Measurements from ENCODE around the gene ATP10A.
"Not testable (repeated sequence)": the region's sequence is repeated elsewhere in the genome, so short reads cannot be mapped to it uniquely, and the experiment has no call there.

The ATP10A gene

DNA sequence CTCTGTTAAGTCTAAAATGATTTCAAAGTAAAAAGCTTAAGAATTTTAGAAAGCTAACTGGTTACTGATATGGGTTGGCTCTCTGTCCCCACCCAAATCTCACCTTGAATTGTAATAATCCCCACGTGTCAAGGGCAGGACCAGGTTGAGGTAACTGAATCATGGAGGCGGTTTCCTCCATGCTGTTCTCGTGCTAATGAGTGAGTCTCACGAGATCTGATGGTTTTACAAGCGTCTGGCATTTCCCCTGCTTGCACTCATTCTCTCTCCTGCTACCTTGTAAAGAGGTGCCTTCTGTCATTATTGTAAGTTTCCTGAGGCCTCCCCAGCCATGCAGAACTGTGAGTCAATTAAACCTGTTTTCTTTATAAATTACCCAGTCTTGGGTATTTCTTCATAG, 7.1 kb downstream of the ATP10A start:
- not testable (repeated sequence) for H3K18ac ChIP-seq (ENCODE audit: low read length); H3K36me3 ChIP-seq (ENCODE audit: control insufficient read depth in 1 of 2, insufficient read depth in 2 of 2, low read length in 2 of 2); H2BK5ac ChIP-seq (ENCODE audit: low read depth, low read length, poor library complexity); H3K4ac ChIP-seq (ENCODE audit: low read depth, low read length); H2AK5ac ChIP-seq (ENCODE audit: low read length); H3K14ac ChIP-seq (ENCODE audit: low read length); H3K27me3 ChIP-seq (ENCODE audit: insufficient read depth, low read length); H4K12ac ChIP-seq (ENCODE audit: low read depth, low read length); H2AFZ ChIP-seq (ENCODE audit: insufficient read depth, low read length, poor library complexity); H3K9me3 ChIP-seq (ENCODE audit: insufficient read depth, low read depth, low read length); H2BK12ac ChIP-seq (ENCODE audit: low read length); DNase-seq; H3K9ac ChIP-seq (ENCODE audit: low read length); H4K8ac ChIP-seq (ENCODE audit: low read depth, low read length); H3K23ac ChIP-seq (ENCODE audit: low read length); H3K4me1 ChIP-seq (ENCODE audit: control insufficient read depth in 1 of 2, insufficient read depth in 2 of 2, low read length in 2 of 2); H3K27ac ChIP-seq (ENCODE audit: low read depth, low read length); H2BK120ac ChIP-seq (ENCODE audit: insufficient read depth, low read length, poor library complexity); H3K79me2 ChIP-seq (ENCODE audit: control insufficient read depth, insufficient read depth, low read length, poor library complexity); H3K4me3 ChIP-seq (ENCODE audit: low read depth, low read length); H3K4me2 ChIP-seq (ENCODE audit: low read length); H4K91ac ChIP-seq (ENCODE audit: low read depth, low read length); H3K79me1 ChIP-seq (ENCODE audit: low read length)
- no CpG with 5 or more reads among the region's 5 CpGs for WGBS (ENCODE audit: extremely low coverage, insufficient coverage, insufficient read length)

DNA sequence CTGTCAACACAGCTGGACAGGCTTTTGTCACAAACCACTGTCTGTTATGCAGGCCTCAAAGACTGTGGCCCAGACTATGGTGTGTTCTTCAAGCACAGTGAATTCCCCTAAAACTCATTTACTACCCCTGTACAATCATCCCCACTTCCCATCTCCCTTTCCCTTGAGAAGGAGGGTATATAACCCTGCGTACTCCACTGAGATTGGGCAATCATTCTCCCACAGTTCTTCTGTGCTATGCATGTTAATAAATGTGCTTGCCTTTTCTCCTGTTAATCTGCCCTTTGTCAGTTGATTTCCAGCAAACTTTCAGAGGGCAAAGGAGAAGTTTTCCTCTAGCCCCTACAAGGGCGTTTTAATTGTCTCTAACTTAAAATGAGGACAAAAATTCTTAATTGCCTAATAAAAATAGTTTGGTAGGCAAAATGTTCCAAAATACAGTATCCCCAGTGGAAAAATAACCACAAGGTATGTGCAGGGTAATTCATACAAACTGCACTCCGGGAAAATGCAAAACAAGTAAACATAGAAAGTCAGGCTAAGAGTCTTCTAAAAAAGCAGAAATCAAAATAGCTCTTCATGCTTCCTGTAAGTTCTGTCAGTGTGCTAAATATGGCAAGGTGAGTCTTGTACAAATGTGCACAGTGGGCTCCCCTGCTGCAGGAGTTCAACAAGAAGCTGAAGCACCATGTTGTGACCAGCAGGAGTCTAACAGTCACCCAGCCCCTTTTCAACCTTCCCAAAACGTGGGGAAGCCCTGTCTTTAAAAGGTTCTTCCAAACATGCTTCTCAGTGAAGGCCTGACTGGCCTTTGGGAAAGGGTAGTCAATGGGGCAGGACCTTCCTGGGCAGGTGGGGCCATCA, 10.2 kb downstream of the ATP10A start:
- Histone ChIP-seq H3K79me1 (ENCODE audit: low read length) (peaks cover 4% of the 10 kb centered on the region), H3K4ac (ENCODE audit: low read depth, low read length) (no peak overlapping the region), H4K8ac (ENCODE audit: low read depth, low read length) (no peak overlapping the region), H2AK5ac (ENCODE audit: low read length) (no peak overlapping the region), H4K91ac (ENCODE audit: low read depth, low read length) (no peak overlapping the region), H3K14ac (ENCODE audit: low read length) (no peak overlapping the region), H3K36me3 (ENCODE audit: control insufficient read depth in 1 of 2, insufficient read depth in 2 of 2, low read length in 2 of 2) (no peaks in the 10 kb centered on the region), H2BK120ac (ENCODE audit: insufficient read depth, low read length, poor library complexity) (no peak overlapping the region), H3K4me2 (ENCODE audit: low read length) (no peak overlapping the region), H3K79me2 (ENCODE audit: control insufficient read depth, insufficient read depth, low read length, poor library complexity) (peaks cover 3% of the 10 kb centered on the region), H3K27ac (ENCODE audit: low read depth, low read length) (no peak overlapping the region), H4K12ac (ENCODE audit: low read depth, low read length) (no peak overlapping the region), H3K9ac (ENCODE audit: low read length) (no peak overlapping the region), H3K23ac (ENCODE audit: low read length) (no peak overlapping the region), H3K4me3 (ENCODE audit: low read depth, low read length) (no peak overlapping the region), H2BK5ac (ENCODE audit: low read depth, low read length, poor library complexity) (no peak overlapping the region), H3K18ac (ENCODE audit: low read length) (no peak overlapping the region), H2BK12ac (ENCODE audit: low read length) (no peak overlapping the region), H3K4me1 (ENCODE audit: control insufficient read depth in 1 of 2, insufficient read depth in 2 of 2, low read length in 2 of 2) (peaks cover 10 to 12% of the 10 kb centered on the region in 2 experiments), H3K9me3 (ENCODE audit: insufficient read depth, low read depth, low read length) (no peaks in the 10 kb centered on the region), H2AFZ (ENCODE audit: insufficient read depth, low read length, poor library complexity) (no peak overlapping the region), H3K27me3 (ENCODE audit: insufficient read depth, low read length) (no peaks in the 10 kb centered on the region)
- no CpG with 5 or more reads among the region's 4 CpGs for WGBS (ENCODE audit: extremely low coverage, insufficient coverage, insufficient read length)
- no peak for DNase-seq

DNA sequence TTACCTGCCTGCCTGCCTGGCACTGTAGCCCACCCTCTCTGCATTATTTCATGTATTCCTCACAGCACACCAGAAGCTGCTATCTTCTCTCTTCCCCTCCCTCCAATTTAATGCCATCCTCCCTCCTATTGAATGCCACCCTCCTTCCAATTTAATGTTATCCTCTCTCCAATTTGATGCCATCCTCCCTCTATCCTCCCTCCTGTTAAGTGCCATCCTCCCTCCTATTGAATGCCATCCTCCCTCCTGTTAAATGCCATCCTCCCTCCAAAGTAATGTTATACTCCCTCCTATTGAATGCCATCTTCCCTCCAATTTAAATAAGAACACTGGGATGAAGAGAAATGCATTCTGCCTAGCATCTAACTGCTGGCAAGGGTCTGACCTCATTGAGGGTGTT, 11.1 kb downstream of the ATP10A start:
- peaks cover 4% of the 10 kb centered on the region for H3K79me1 ChIP-seq (ENCODE audit: low read length)
- no peak overlapping the region for H2AFZ ChIP-seq (ENCODE audit: insufficient read depth, low read length, poor library complexity)
- DNase-seq, result no peak
- H3K4me2 ChIP-seq (ENCODE audit: low read length), result no peak overlapping the region
- H3K14ac ChIP-seq (ENCODE audit: low read length), result no peak overlapping the region
- no peaks in the 10 kb centered on the region for H3K36me3 ChIP-seq (ENCODE audit: control insufficient read depth in 1 of 2, insufficient read depth in 2 of 2, low read length in 2 of 2)
- H3K79me2 ChIP-seq (ENCODE audit: control insufficient read depth, insufficient read depth, low read length, poor library complexity), result peaks cover 3% of the 10 kb centered on the region
- H2AK5ac ChIP-seq (ENCODE audit: low read length), result no peak overlapping the region
- H3K9ac ChIP-seq (ENCODE audit: low read length), result no peak overlapping the region
- no peak overlapping the region for H4K8ac ChIP-seq (ENCODE audit: low read depth, low read length)
- no peak overlapping the region for H3K18ac ChIP-seq (ENCODE audit: low read length)
- no peak overlapping the region for H3K4ac ChIP-seq (ENCODE audit: low read depth, low read length)
- H3K4me3 ChIP-seq (ENCODE audit: low read depth, low read length), result no peak overlapping the region
- H4K91ac ChIP-seq (ENCODE audit: low read depth, low read length), result no peak overlapping the region
- no peak overlapping the region for H2BK12ac ChIP-seq (ENCODE audit: low read length)
- H4K12ac ChIP-seq (ENCODE audit: low read depth, low read length), result no peak overlapping the region
- H3K27ac ChIP-seq (ENCODE audit: low read depth, low read length), result no peak overlapping the region
- no peak overlapping the region for H2BK120ac ChIP-seq (ENCODE audit: insufficient read depth, low read length, poor library complexity)
- no peaks in the 10 kb centered on the region for H3K27me3 ChIP-seq (ENCODE audit: insufficient read depth, low read length)
- no peak overlapping the region for H2BK5ac ChIP-seq (ENCODE audit: low read depth, low read length, poor library complexity)
- no peak overlapping the region for H3K23ac ChIP-seq (ENCODE audit: low read length)
- no peaks in the 10 kb centered on the region for H3K9me3 ChIP-seq (ENCODE audit: insufficient read depth, low read depth, low read length)
- H3K4me1 ChIP-seq (ENCODE audit: control insufficient read depth in 1 of 2, insufficient read depth in 2 of 2, low read length in 2 of 2), result peaks cover 10 to 12% of the 10 kb centered on the region in 2 experiments

DNA sequence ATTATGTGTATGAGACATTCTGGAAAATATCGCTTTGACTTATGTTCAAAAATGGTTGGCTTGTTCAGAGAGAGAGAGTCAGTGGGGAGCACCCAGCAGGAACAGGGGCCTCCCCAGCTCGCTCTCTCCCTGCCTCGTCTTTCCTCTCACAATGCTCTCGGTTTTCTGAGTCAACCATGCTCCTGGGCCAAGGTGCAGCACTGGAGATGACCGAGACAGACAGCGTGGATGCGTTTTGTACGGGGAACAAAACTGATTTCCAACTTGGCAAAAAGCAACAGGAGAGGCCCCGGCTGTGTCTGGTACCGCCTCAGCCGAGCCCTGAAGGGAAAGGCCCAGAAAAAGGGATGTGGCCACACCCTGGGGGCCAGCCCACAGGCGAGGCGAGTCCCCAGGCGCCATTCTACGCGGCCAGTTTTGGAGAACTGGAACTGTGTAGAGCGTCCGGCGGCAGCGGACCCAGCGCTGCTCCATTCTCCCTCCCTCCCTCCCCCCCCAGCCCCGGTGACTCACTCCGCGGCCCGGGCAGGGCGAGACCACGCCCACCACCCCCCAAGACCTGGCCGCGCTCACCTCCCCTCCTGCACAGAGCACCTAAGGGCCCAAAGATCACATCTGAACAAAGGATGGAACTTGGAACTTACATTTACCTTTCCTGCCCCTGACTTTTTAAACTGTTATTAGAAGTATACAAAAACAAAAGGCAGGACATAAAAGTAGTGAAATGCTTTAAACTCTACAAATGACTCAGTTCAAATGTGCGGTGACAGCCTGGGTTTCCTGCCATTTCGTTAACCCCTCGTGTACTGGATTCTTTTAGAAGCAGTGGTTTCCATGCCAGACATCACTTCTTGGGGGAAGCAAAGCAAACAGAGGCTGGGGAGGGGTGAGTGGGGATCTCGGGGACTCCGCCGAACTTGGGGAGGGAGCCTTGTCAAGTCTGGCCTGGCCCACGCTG, 12.7 kb downstream of the ATP10A start:
- H2BK12ac ChIP-seq (ENCODE audit: low read length), result peak overlapping the region; percentile 90
- peak overlapping the region; percentile 93 for H2BK120ac ChIP-seq (ENCODE audit: insufficient read depth, low read length, poor library complexity)
- peak overlapping the region; percentile 3 for H3K27ac ChIP-seq (ENCODE audit: low read depth, low read length)
- H3K23ac ChIP-seq (ENCODE audit: low read length), result no peak overlapping the region
- peak overlapping the region; percentile 45 for H2AK5ac ChIP-seq (ENCODE audit: low read length)
- H3K18ac ChIP-seq (ENCODE audit: low read length), result peak overlapping the region; percentile 89
- H3K27me3 ChIP-seq (ENCODE audit: insufficient read depth, low read length), result no peaks in the 10 kb centered on the region
- peak overlapping the region; percentile 66 for H3K4me2 ChIP-seq (ENCODE audit: low read length)
- H3K4me3 ChIP-seq (ENCODE audit: low read depth, low read length), result no peak overlapping the region
- H3K9me3 ChIP-seq (ENCODE audit: insufficient read depth, low read depth, low read length), result no peaks in the 10 kb centered on the region
- peak; percentile 29 to 54 for DNase-seq
- H2AFZ ChIP-seq (ENCODE audit: insufficient read depth, low read length, poor library complexity), result peak overlapping the region; percentile 74
- H4K8ac ChIP-seq (ENCODE audit: low read depth, low read length), result peak overlapping the region; percentile 87
- H4K12ac ChIP-seq (ENCODE audit: low read depth, low read length), result peak overlapping the region; percentile 35
- peaks cover 3% of the 10 kb centered on the region for H3K79me2 ChIP-seq (ENCODE audit: control insufficient read depth, insufficient read depth, low read length, poor library complexity)
- WGBS (ENCODE audit: extremely low coverage, insufficient coverage, insufficient read length), result no CpG with 5 or more reads among the region's 36 CpGs
- peak overlapping the region; percentile 58 for H2BK5ac ChIP-seq (ENCODE audit: low read depth, low read length, poor library complexity)
- peak overlapping the region; percentile 76 for H3K14ac ChIP-seq (ENCODE audit: low read length)
- no peaks in the 10 kb centered on the region for H3K36me3 ChIP-seq (ENCODE audit: control insufficient read depth in 1 of 2, insufficient read depth in 2 of 2, low read length in 2 of 2)
- H3K9ac ChIP-seq (ENCODE audit: low read length), result no peak overlapping the region
- H3K4me1 ChIP-seq (ENCODE audit: control insufficient read depth in 1 of 2, insufficient read depth in 2 of 2, low read length in 2 of 2), result peaks cover 10 to 12% of the 10 kb centered on the region in 2 experiments
- H3K4ac ChIP-seq (ENCODE audit: low read depth, low read length), result peak overlapping the region; percentile 28
- H4K91ac ChIP-seq (ENCODE audit: low read depth, low read length), result peak overlapping the region; percentile 83
- peaks cover 4% of the 10 kb centered on the region for H3K79me1 ChIP-seq (ENCODE audit: low read length)
